HG03280 (cell line): ENCODE data around the gene CDK11B.
"Not testable (repeated sequence)": the region's sequence is repeated elsewhere in the genome, so short reads cannot be mapped to it uniquely, and the experiment has no call there.

Source experiments
- ATAC-seq: cut with Tn5 transposase; IDR thresholded peaks from one replicate; pipeline ENCODE4 v1.9.1; 2021; ENCODE audit warnings: mild to moderate bottlenecking, moderate library complexity; ENCODE audit not compliant: unreplicated experiment

CDK11B gene

GRCh38 chr1:1683104-1683905 lies 24.5 kb upstream of the CDK11B start:
- no peak for ATAC-seq

- no peak for ATAC-seq
These were observed 22.1 kb upstream of the CDK11B start for GRCh38 chr1:1680912-1681273.

- no peak for ATAC-seq
These were observed 21.5 kb upstream of the CDK11B start for GRCh38 chr1:1680031-1680911.

- ATAC-seq = no peak
These were observed 20.0 kb upstream of the CDK11B start for GRCh38 chr1:1678581-1679380.

- ATAC-seq = peak; percentile 44
These were observed 19.1 kb upstream of the CDK11B start for GRCh38 chr1:1677718-1678580.

- not testable (repeated sequence) for ATAC-seq
These were observed 17.3 kb upstream of the CDK11B start for GRCh38 chr1:1676087-1676486.

GRCh38 chr1:1675218-1675617 lies 16.4 kb upstream of the CDK11B start:
- ATAC-seq = not testable (repeated sequence)

GRCh38 chr1:1674806-1675205 lies 16.0 kb upstream of the CDK11B start:
- ATAC-seq = not testable (repeated sequence)

GRCh38 chr1:1672181-1672965 lies 13.6 kb upstream of the CDK11B start:
- no peak for ATAC-seq

- ATAC-seq = no peak
These were observed 12.7 kb upstream of the CDK11B start for GRCh38 chr1:1671365-1672119.

- ATAC-seq = no peak
These were observed 12.1 kb upstream of the CDK11B start for GRCh38 chr1:1670866-1671265.

GRCh38 chr1:1669468-1670440 lies 10.9 kb upstream of the CDK11B start:
- no peak for ATAC-seq

GRCh38 chr1:1666526-1666925 lies 7.7 kb upstream of the CDK11B start:
- ATAC-seq = no peak

- no peak for ATAC-seq
These were observed 7.0 kb upstream of the CDK11B start for GRCh38 chr1:1665815-1666251.

- no peak for ATAC-seq
These were observed 6.4 kb upstream of the CDK11B start for GRCh38 chr1:1664941-1665814.

- not testable (repeated sequence) for ATAC-seq
These were observed 5.5 kb upstream of the CDK11B start for GRCh38 chr1:1664318-1664717.
